ENCODE results near the gene MAP7D2.

MAP7D2 gene

DNA sequence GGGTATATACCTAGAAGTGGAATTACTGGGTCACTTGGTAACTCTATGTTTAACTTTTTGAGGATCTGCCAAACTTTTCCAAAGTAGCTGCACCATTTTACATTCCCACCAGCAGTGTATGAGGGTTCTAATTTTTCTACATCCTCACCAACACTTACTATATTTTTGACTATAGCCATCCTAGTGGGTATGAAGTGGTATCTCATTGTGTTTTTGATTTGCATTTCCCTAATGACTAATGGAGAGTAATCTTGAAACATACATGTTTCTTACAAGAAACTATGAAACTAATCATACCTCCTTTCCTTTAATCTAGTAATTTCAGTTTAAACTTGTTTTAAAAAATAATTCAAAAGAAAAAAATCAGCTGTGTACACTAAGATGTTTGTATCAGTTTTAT, 143.7 kb downstream of the MAP7D2 start:
- DNase-seq (ENCODE audit: low read depth, low spot score) = no peak

DNA sequence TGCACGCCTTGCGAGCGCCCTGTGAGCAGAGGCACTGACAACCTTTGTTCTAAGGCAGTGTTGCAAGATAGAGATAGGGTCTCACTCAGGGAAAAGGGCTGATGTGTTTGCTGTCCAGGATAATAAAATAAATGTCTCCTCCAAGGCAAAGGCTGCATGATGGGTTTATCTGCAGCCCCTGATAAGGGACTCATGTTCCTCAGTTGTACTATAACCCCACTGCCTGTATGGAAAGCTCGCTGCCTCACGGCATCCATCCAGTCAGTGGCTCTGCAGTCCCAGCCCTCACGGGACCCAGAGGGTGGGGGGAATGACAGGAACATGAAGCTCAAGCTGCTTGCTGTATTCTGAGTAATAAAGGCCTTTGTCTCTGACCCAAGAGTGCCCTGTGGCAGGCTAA, 148.4 kb downstream of the MAP7D2 start:
- no peak for DNase-seq (ENCODE audit: low read depth, low spot score)

DNA sequence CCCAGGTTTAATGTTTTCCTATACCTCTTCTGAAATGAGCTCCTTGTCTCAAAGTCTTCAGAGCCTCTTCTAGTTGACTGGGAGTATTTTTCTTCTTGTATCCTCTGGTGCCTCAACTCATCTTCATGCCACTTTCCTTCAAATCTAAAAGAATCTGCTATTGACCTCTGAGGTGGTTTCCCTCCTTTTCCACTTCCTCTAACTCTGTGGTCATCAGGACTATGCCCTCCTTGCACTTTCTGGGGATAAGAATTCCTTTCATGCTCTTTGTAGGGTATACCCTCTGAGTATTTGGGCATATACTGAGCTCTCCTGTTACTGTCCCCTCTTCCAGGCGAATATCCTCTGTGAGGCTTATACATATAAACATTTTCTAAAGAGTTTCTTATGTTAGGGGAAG, 150.7 kb downstream of the MAP7D2 start:
- DNase-seq (ENCODE audit: low read depth, low spot score) = no peak

DNA sequence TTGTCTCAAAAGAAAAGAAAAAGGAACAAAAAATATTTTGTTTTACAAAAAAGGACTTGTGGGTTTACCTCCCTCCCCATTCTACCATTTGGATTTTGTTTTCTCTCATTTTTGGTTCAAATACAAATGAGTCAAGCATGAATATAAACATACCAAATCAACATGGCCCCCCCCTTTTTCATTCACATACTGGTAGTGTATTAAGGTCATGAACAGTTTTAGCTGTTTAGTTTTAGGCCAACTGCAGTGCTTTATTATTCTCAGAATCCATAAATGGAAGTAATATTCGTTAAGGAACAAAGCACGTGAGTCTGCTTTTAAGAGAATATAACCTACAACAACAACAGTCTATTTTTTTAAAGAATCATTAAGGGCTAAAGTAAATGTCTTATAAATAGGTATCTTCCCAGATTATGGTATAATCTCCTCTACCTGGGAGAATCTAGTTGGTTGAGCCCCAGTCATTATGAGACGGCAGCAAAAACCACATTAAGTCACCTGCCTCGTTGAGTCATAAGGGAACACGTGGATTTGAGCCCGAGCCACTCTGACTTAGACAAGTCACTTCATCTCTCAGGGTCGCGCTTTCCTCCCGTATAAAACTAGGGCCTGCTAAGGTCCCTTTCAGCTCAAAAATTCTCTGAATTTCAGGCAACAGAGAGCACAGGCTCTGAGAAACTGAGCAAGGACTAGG, 152.5 kb downstream of the MAP7D2 start:
- DNase-seq (ENCODE audit: low read depth, low spot score) = no peak

DNA sequence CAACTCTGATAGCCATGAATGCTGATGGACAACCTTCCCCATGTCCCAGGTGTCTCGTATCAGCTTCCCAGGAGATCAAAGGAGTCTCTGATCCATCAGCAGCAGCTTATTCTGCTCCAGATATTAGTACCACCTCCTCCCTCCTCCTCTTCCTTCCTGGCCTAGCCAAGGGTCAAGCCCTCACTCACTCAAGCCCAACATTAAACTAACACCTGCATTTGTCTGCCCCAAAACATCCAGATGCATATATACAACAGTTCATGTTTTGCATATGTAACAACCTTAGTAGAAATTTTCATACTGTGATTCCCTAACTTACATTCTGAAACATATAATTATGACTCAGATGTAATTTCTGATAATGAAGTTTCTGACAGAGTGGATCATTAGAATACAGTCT, 155.8 kb downstream of the MAP7D2 start:
- no peak for DNase-seq (ENCODE audit: low read depth, low spot score)

DNA sequence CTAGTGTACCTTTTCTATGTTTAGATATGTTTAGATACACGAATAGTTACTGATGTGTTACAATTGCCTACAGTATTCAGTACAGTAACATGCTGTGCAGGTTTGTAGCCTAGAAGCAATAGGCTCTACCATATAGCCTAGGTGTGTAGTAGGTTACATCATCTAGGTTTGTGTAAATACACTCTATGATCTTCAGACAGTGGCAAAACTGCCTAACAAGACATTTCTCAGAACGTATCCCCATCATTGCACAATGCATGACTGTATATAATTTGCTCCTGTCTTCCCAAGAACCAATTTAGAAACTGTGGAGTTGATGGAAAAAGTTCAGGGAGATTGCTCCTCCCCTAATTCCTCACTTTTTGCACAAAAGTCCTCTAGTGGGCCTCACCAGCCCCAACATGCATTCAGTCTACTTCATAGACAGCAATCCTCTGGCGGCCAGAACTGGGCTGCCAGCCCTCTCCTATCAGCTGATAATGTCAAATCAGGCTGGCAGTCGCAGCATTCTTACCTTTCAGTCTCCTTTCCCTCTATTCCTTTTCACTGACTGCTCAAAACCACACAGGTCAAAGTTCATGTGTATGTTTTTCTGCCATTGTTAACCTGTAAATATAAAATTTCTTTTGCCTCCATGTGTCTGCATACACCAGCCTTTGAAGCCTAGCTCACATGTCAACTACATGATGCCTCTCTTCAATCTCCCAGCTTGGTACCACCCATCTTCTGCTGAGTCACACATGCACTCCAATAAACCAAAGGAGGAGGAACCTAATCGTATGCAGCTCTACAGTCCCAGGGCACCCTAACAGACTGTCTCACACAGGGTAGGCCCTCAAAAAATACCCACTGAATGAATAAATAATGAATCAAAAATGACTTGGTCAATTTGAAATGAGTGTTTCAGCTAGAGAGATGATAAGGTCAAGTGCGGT, 157.9 kb downstream of the MAP7D2 start:
- DNase-seq (ENCODE audit: low read depth, low spot score) = no peak

DNA sequence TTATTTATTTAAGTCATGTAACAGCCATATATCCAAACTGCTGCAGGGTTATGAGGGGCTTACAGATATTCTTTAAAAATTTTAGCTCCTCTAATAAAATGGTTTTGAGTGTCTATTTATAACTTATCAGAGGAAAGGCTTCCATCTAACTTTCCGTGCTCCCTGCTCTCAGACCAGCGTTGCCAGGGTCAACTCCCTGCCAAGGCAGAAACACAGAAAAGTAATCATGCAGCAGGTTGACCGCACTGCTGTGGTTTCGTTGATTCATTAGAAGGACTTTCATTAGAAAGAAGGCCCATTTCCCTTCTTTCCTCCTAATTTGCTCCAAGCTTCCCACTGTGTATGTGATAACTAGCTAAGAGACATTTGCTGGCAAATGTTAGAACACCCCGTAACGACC, 159.8 kb downstream of the MAP7D2 start:
- DNase-seq (ENCODE audit: low read depth, low spot score) = no peak
